Fibroblast of pulmonary artery (primary cell): ENCODE results near the gene FCRL5.
"Not testable (repeated sequence)": the region's sequence is repeated elsewhere in the genome, so short reads cannot be mapped to it uniquely, and the experiment has no call there.

Source experiments
- DNase-seq: peaks from one replicate; pipeline ENCODE4 v3.0.0-alpha.2; 2010; ENCODE audit warnings: low read depth
- H3K4me3 ChIP-seq: replicated peaks from 2 replicates; pipeline ENCODE4 v1.5.1; 2011; ENCODE audit warnings: low read depth, mild to moderate bottlenecking, control low read depth, low read length, moderate library complexity
- TF ChIP-seq, protein P1 (sequence below): IDR thresholded peaks from 2 replicates; pipeline ENCODE4 v1.5.1; 2011; ENCODE audit warnings: mild to moderate bottlenecking, control low read depth, low read length, inconsistent platforms; ENCODE audit errors: missing control alignments

Gene FCRL5

GRCh38 chr1:157490467-157491165, 61.7 kb downstream of the FCRL5 start:
- TF ChIP-seq, protein P1, sequence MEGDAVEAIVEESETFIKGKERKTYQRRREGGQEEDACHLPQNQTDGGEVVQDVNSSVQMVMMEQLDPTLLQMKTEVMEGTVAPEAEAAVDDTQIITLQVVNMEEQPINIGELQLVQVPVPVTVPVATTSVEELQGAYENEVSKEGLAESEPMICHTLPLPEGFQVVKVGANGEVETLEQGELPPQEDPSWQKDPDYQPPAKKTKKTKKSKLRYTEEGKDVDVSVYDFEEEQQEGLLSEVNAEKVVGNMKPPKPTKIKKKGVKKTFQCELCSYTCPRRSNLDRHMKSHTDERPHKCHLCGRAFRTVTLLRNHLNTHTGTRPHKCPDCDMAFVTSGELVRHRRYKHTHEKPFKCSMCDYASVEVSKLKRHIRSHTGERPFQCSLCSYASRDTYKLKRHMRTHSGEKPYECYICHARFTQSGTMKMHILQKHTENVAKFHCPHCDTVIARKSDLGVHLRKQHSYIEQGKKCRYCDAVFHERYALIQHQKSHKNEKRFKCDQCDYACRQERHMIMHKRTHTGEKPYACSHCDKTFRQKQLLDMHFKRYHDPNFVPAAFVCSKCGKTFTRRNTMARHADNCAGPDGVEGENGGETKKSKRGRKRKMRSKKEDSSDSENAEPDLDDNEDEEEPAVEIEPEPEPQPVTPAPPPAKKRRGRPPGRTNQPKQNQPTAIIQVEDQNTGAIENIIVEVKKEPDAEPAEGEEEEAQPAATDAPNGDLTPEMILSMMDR, result peak; percentile 65
- peak; percentile 63 for DNase-seq
- no peak overlapping the region for H3K4me3 ChIP-seq

GRCh38 chr1:157488156-157488555, 64.2 kb downstream of the FCRL5 start:
- TF ChIP-seq, protein P1, result no peak
- DNase-seq, result no peak
- H3K4me3 ChIP-seq, result no peak overlapping the region

- TF ChIP-seq, protein P1, result no peak
- DNase-seq, result no peak
- H3K4me3 ChIP-seq, result no peak overlapping the region
Measured at GRCh38 chr1:157487504-157487903, 64.8 kb downstream of the FCRL5 start.

DNA sequence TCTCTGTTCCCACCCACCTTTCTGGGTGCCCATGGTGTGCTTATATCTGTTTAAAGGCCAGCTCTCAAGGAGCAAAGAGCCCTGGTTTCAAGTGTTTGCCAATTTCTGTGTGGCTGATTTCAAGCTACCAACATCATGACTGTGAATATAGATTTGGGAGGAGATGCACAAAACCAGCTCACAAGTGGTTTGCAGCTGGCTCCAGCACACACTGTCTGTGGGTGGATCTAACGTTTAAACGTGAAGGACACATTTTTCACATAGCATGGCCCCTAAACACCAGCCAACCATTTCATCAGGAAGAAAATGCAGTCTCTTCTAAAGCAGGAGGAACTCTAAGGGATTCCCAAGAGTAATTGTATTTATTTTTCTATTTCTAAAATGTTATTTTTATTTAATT, 65.2 kb downstream of the FCRL5 start:
- no peak for DNase-seq
- H3K4me3 ChIP-seq, result no peak overlapping the region
- TF ChIP-seq, protein P1, result no peak

GRCh38 chr1:157486400-157486799, 65.9 kb downstream of the FCRL5 start:
- DNase-seq, H3K4me3 ChIP-seq: not testable (repeated sequence)

DNA sequence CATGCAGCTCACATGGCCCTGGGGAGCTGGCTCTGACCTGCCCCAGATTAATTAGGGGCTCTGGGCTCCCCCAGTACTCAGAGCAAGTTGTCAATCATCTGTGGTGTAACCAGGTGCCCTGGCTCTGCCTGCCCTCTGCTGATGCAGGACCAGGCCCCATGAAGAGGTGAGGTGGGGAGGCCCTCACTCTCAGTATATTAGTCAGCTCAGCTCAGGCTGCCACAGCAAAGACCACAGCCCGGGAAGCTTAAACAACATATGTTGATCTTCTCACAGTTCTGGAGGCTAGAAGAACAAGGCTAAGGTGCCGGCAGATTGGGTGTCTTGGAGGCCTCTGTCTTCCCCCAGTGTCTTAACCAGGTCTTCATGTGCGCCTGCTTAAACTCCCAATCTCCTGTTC, 66.5 kb downstream of the FCRL5 start:
- DNase-seq, result no peak
- no peak overlapping the region for H3K4me3 ChIP-seq
- TF ChIP-seq, protein P1, result no peak

DNA sequence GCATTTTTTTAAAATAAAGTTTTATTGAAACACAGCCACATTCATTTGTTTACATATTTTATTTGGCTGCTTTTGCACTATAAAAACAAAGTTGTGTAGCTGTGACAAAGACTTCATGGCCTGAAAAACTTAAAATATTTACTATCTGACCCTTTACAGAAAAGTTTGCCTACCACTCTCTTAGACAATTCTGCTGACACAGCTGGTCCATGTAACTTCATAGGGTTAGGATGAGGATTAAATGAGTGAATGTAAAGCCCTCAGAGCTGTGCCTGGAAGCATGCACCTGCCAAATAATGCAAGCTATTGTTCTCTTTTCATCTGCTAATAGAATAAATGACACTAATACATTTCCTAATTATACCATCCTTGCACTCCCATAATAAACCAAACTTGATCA, 67.7 kb downstream of the FCRL5 start:
- TF ChIP-seq, protein P1, result no peak
- DNase-seq, result no peak

More for the DNA sequence above, 67.7 kb downstream of the FCRL5 start:
- no peak overlapping the region for H3K4me3 ChIP-seq
